Right lobe of liver (tissue), 6 donors: ENCODE data around the gene NCOA1. TPM values are rescaled to one million over a fixed set of nuclear protein-coding genes. Genes with fewer than 3 reads are reported as not detected.

Experiments
- ATAC-seq, 4 donors: fragments of 200-7000 bp; cut with Tn5 transposase; one replicate each; pipeline ENCODE4 v1.9.1; 2020; ENCODE audit warnings: mild to moderate bottlenecking in 4 of 4, moderate library complexity in 4 of 4
- DNase-seq, 3 donors: peaks; one replicate each; pipeline ENCODE4 v3.0.0-alpha.2; 2020
- H3K27ac ChIP-seq, 3 donors: fragments of 200-600 bp; one replicate each; pipeline ENCODE4 v1.8.0; 2022
- H3K27me3 ChIP-seq, 2 donors: fragments of 200-600 bp; one replicate each; pipeline ENCODE4 v1.8.0; 2022
- H3K36me3 ChIP-seq, 4 donors: fragments of 200-600 bp; sonication (generic) in 1 of 4; one replicate each; pipeline versions ENCODE4 v1.5.1 to v1.8.0; 2017 to 2022; ENCODE audit warnings: control low read depth in 1 of 4
- H3K4me1 ChIP-seq, 4 donors: fragments of 200-600 bp; sonication (generic) in 1 of 4; one replicate each; pipeline versions ENCODE4 v1.5.1 to v1.8.0; 2017 to 2022; ENCODE audit warnings: control low read depth in 1 of 4
- H3K4me3 ChIP-seq, 3 donors: fragments of 200-600 bp; one replicate each; pipeline ENCODE4 v1.8.0; 2022
- H3K9me3 ChIP-seq, 4 donors: fragments of 200-600 bp; sonication (generic) in 1 of 4; one replicate each; pipeline versions ENCODE4 v1.5.1 to v1.8.0; 2017 to 2022; ENCODE audit warnings: control low read depth in 1 of 4
- POLR2A ChIP-seq: fragments of 450-650 bp; IDR thresholded peaks from one replicate; pipeline ENCODE4 v1.6.1; 2017; ENCODE audit warnings: antibody characterized with exemption, mild to moderate bottlenecking
- WGBS: methylation state at CpG from one replicate; pipeline ENCODE4 v1.1.6; 2018; ENCODE audit warnings: low coverage, low lambda C conversion rate; ENCODE audit not compliant: insufficient coverage; ENCODE audit errors: missing lambda C conversion rate; 5-methylcytosine and 5-hydroxymethylcytosine counted together
- intact Hi-C, 2 donors: fragments of 100-400 bp; cut with DNase I; formaldehyde crosslinking; loops; one replicate each; pipeline versions ENCODE4 v1.11.2 to v1.14.1; 2022
- total RNA-seq, 6 experiments: library from RNA; depleted of rRNA in 2 of 6; stranded (reverse); fragments of >200 nt in 2 of 6; fragmentation: NEBNext Ultra II Directional in 3 of 6; extraction: Animal tissue kit (Norgen Biotek cat#: 25700) in 3 of 6; gene quantifications; one replicate each; pipeline versions ENCODE4 v1.1.0 to v1.2.4, GENCODE V29; 2016 to 2023
- TF ChIP-seq, protein P1 (sequence below), 4 donors: fragments of 200-600 bp in 3 of 4; fragments of 450-650 bp in 1 of 4; IDR thresholded peaks; one replicate each; pipeline versions ENCODE4 v1.5.1 to v1.8.0; 2016 to 2022; ENCODE audit warnings: antibody characterized with exemption in 4 of 4, mild to moderate bottlenecking in 2 of 4
- donor health status: DM: no; HTN: yes; CAD: no.
- donor health status: DM: no; HTN: no; CAD: no.
- donor health status: DM: no; HTN: no; CAD: no.
- donor health status: DM: no; HTN: yes; CAD: no.
- donor health status: DM: no; HTN: yes; CAD: no.

NCOA1 gene
- total RNA-seq, 6 experiments from 2014 or later = 13.5 to 18.9 (median 16.4) TPM

GRCh38 chr2:24739354-24740025, 248.4 kb downstream of the NCOA1 start:
- ATAC-seq (no peak), DNase-seq (no peak)
- WGBS = 83% methylated on average over 7 of the region's 7 CpGs
- no peaks in the 10 kb centered on the region for H3K4me1 ChIP-seq
- no peaks in the 10 kb centered on the region for H3K27me3 ChIP-seq
- intact Hi-C loops = no loop called here
- no peaks in the 10 kb centered on the region for H3K9me3 ChIP-seq
- no peak overlapping the region for H3K4me3 ChIP-seq
- no peak overlapping the region for H3K27ac ChIP-seq
- H3K36me3 ChIP-seq = peaks cover 0 to 6% (median 2%) of the 10 kb centered on the region in 4 donors
- TF ChIP-seq POLR2A = no peak

GRCh38 chr2:24740142-24740541, 249.1 kb downstream of the NCOA1 start:
- 90% methylated on average over 1 of the region's 1 CpG for WGBS
- Histone ChIP-seq H3K9me3 (no peaks in the 10 kb centered on the region), H3K4me1 (no peaks in the 10 kb centered on the region), H3K27me3 (no peaks in the 10 kb centered on the region), H3K4me3 (no peak overlapping the region), H3K36me3 (peaks cover 0 to 6% (median 2%) of the 10 kb centered on the region in 4 donors), H3K27ac (no peak overlapping the region)
- ATAC-seq (no peak), DNase-seq (no peak)
- TF ChIP-seq, protein P1, sequence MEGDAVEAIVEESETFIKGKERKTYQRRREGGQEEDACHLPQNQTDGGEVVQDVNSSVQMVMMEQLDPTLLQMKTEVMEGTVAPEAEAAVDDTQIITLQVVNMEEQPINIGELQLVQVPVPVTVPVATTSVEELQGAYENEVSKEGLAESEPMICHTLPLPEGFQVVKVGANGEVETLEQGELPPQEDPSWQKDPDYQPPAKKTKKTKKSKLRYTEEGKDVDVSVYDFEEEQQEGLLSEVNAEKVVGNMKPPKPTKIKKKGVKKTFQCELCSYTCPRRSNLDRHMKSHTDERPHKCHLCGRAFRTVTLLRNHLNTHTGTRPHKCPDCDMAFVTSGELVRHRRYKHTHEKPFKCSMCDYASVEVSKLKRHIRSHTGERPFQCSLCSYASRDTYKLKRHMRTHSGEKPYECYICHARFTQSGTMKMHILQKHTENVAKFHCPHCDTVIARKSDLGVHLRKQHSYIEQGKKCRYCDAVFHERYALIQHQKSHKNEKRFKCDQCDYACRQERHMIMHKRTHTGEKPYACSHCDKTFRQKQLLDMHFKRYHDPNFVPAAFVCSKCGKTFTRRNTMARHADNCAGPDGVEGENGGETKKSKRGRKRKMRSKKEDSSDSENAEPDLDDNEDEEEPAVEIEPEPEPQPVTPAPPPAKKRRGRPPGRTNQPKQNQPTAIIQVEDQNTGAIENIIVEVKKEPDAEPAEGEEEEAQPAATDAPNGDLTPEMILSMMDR (IDR thresholded peaks at IDR 0.05) = no peak
- TF ChIP-seq POLR2A = no peak
- intact Hi-C loops = no loop called here

DNA sequence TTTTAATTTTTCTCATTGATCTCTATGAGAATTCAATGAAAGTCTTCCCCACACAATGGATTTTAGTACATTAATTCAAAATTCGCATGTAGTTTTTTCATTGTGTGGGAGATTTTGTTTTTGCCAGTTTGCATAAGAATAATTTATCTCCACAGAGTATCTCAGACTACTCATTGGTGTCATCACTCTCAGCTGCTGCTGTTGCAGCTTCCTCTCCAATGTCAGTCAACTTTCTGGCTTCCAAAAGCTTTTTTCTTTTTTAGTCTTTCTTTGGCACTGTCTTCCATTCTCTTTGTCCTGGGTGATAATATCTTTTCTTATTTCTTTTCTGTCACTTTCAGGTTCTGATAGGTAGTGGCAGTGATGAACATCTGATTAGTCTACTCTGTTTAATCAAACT, 251.7 kb downstream of the NCOA1 start:
- H3K27me3 ChIP-seq = no peaks in the 10 kb centered on the region
- H3K36me3 ChIP-seq = peaks cover 0 to 6% (median 2%) of the 10 kb centered on the region in 4 donors
- no peak for DNase-seq
- no peaks in the 10 kb centered on the region for H3K9me3 ChIP-seq
- intact Hi-C loops = no loop called here
- 88% methylated on average over 1 of the region's 1 CpG for WGBS
- TF ChIP-seq, protein P1 (IDR thresholded peaks at IDR 0.05) = no peak
- TF ChIP-seq POLR2A = no peak
- H3K4me3 ChIP-seq = no peak overlapping the region
- no peak overlapping the region for H3K27ac ChIP-seq
- H3K4me1 ChIP-seq = no peaks in the 10 kb centered on the region
- ATAC-seq = no peak

DNA sequence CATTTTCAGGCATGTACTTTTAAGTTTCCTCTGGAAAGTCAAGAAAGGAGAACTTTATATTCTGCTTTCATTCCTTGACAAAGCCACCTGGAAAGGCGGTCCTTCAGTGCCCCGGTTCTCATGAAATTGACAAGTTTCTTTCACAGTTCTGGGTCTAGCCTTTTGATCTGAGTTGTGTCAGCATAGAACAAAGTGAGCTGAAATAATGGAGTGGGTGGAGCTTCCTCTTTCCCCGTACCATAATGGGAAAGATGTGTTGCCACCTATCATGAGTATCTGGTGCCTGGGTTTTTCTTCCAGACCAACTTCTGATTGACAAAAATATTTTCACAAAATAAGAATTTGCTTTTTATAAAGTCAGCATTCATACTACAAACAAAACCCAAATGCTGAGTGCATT, 252.9 kb downstream of the NCOA1 start:
- WGBS = 78% methylated on average over 3 of the region's 3 CpGs
- ATAC-seq (no peak), DNase-seq (no peak)

DNA sequence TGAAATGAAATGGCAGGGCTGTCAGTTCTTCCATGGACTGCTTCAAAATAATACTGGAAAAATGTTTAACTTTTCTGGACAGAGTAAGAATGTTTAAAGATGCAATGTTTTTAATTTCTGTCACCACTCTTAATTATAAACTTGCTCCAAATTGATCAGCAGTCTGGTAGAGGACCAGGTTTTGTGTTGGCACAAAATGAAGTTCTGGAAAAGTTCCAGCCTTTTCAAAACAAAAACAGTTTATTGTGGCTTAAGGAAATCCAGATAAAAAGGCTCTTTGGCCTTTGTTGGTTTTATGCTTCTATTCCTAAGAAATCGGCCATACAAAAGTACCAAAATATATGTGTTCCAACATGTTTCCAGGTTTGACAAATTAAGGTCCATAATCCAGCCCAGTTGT, 253.3 kb downstream of the NCOA1 start:
- Histone ChIP-seq H3K27me3 (no peaks in the 10 kb centered on the region), H3K4me1 (no peaks in the 10 kb centered on the region), H3K36me3 (peaks cover 0 to 6% (median 2%) of the 10 kb centered on the region in 4 donors), H3K9me3 (no peaks in the 10 kb centered on the region), H3K4me3 (no peak overlapping the region), H3K27ac (no peak overlapping the region)
- whole genome bisulfite sequencing = 91% methylated on average over 1 of the region's 1 CpG
- intact Hi-C loops = no loop called here
- DNase-seq (no peak), ATAC-seq (no peak)
- TF ChIP-seq POLR2A = no peak
- TF ChIP-seq, protein P1 (IDR thresholded peaks at IDR 0.05) = no peak

More for the DNA sequence above, 252.9 kb downstream of the NCOA1 start:
- Histone ChIP-seq H3K9me3 (no peaks in the 10 kb centered on the region), H3K4me3 (no peak overlapping the region), H3K36me3 (peaks cover 0 to 6% (median 2%) of the 10 kb centered on the region in 4 donors), H3K27me3 (no peaks in the 10 kb centered on the region), H3K4me1 (no peaks in the 10 kb centered on the region), H3K27ac (no peak overlapping the region)
- intact Hi-C loops = no loop called here
- TF ChIP-seq, protein P1 (IDR thresholded peaks at IDR 0.05) = no peak
- TF ChIP-seq POLR2A = no peak
